Effector CD8-positive, alpha-beta T cell (primary cell): ENCODE measurements around the gene ALDH18A1.

ENCODE experiments used
- DNase-seq: peaks from one replicate; lab custom pipeline; 2025; lab: John Stamatoyannopoulos, UW

ALDH18A1 gene

DNA sequence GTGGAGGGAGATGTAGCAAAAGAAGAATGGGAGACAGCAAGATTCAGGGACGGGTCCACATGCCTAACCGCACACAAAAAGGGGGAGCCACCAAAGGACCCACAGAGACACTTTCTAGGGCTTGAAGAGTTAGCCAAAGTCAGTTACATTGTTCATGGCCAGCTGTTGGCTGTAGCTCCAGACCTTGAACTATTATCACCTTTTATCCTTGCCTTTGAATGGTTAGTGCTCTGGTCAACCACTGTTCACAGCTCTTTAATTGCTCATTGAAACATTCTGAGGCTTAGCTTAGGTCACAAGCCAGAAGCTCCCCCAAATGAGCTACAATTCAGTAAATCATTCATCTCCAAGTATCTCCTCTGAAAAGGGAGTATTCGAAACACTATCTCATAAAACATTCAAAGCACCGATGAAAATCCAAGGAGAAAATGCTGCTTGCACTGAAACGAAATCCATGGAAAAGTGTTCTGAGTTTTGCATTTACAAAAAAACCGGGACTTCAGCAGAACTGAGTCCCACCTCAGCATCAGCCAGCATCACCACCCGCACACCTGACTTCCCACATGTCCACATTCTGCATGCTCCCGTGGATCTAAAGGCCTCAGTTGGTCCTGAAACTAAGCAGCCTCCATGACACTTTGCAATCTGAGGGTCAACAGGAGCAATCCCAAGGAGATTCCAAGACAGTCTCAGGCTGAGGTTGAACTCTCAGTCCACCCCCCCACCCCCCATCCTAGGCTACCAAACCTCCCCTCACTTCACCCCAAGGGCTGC lies 99.3 kb downstream of the ALDH18A1 start:
- no peak for DNase-seq
